ENCODE results near the gene OR51I2. TPM values are rescaled to one million over a fixed set of nuclear protein-coding genes. Genes with fewer than 3 reads are reported as not detected.

OR51I2 gene
- total and polyA plus RNA-seq, 9 of the 15 experiments (the other 6 are each of a cell fraction or from before 2014, with no cell fraction given) = 0.06 to 0.61 (median 0.07) TPM; not detected in 6

DNA sequence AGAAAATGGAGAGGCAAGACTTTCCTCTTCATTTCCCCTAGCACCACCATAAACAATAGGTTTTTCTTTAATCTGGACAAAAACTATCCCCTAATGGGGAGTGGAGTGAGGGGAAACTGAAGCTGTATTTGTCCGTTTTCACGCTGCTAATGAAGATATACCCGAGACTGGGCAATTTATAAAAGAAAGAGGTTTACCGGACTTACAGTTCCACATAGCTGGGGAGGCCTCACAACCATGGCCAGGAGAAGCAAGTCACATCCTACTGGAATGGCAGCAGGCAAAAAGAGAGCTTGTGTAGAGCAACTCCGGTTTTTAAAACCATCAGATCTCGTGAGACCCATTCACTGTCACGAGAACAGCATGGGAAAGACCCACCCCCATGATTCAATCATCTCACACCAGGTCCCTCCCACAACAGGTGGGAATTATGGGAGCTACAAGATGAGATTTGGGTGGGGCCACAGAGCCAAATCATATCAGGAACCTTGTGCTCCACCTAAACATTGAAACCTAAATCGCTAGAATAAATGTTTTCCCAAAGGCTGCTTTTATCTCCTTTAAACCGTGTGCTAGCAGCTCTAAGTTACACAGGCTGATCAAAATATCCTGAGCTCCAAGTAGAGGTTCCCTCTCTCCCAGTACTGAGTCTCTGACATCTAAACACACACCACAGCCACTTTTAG is 56.4 kb downstream of the OR51I2 start (continued):
- no peak for TF ChIP-seq EP300 (IDR thresholded peaks at IDR 0.05; ENCODE audit: low read length)
- no peak for TF ChIP-seq KLF10 (CRISPR knock-in tag; IDR thresholded peaks at IDR 0.05)
- no peak for TF ChIP-seq HOXB6 (CRISPR knock-in tag; IDR thresholded peaks at IDR 0.05; ENCODE audit: borderline replicate concordance)
- TF ChIP-seq, protein P1, sequence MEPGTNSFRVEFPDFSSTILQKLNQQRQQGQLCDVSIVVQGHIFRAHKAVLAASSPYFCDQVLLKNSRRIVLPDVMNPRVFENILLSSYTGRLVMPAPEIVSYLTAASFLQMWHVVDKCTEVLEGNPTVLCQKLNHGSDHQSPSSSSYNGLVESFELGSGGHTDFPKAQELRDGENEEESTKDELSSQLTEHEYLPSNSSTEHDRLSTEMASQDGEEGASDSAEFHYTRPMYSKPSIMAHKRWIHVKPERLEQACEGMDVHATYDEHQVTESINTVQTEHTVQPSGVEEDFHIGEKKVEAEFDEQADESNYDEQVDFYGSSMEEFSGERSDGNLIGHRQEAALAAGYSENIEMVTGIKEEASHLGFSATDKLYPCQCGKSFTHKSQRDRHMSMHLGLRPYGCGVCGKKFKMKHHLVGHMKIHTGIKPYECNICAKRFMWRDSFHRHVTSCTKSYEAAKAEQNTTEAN (CRISPR knock-in tag; IDR thresholded peaks at IDR 0.05) = no peak
- no peak for TF ChIP-seq ZNF121 (CRISPR knock-in tag; conservative IDR thresholded peaks at IDR 0.05)
- TF ChIP-seq ESRRA (IDR thresholded peaks at IDR 0.05; ENCODE audit: borderline replicate concordance, low read depth) = no peak
- no peak for TF ChIP-seq SETDB1 (IDR thresholded peaks at IDR 0.05; ENCODE audit: low read length)
- TF ChIP-seq DDX20 (tag; IDR thresholded peaks at IDR 0.05; ENCODE audit: low read depth) = no peak
- TF ChIP-seq SIN3B (IDR thresholded peaks at IDR 0.05; ENCODE audit: low read depth) = peak; percentile 28; the same call in 1 of the 2 replicates
- TF ChIP-seq ZNF23 (CRISPR knock-in tag; IDR thresholded peaks at IDR 0.05) = no peak
- TF ChIP-seq, protein P2, sequence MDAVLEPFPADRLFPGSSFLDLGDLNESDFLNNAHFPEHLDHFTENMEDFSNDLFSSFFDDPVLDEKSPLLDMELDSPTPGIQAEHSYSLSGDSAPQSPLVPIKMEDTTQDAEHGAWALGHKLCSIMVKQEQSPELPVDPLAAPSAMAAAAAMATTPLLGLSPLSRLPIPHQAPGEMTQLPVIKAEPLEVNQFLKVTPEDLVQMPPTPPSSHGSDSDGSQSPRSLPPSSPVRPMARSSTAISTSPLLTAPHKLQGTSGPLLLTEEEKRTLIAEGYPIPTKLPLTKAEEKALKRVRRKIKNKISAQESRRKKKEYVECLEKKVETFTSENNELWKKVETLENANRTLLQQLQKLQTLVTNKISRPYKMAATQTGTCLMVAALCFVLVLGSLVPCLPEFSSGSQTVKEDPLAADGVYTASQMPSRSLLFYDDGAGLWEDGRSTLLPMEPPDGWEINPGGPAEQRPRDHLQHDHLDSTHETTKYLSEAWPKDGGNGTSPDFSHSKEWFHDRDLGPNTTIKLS (IDR thresholded peaks at IDR 0.05; ENCODE audit: borderline replicate concordance, low read depth) = peak; percentile 96
- TF ChIP-seq ZBED1 (IDR thresholded peaks at IDR 0.05) = 0 out of 2 replicates have a peak, but pooled peaks have one; percentile 44
- TF ChIP-seq, protein P3, sequence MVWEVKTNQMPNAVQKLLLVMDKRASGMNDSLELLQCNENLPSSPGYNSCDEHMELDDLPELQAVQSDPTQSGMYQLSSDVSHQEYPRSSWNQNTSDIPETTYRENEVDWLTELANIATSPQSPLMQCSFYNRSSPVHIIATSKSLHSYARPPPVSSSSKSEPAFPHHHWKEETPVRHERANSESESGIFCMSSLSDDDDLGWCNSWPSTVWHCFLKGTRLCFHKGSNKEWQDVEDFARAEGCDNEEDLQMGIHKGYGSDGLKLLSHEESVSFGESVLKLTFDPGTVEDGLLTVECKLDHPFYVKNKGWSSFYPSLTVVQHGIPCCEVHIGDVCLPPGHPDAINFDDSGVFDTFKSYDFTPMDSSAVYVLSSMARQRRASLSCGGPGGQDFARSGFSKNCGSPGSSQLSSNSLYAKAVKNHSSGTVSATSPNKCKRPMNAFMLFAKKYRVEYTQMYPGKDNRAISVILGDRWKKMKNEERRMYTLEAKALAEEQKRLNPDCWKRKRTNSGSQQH (CRISPR knock-in tag; IDR thresholded peaks at IDR 0.05) = no peak
- 0 out of 2 replicates have a peak, but pooled peaks have one; percentile 29 for TF ChIP-seq FOXJ2 (tag; IDR thresholded peaks at IDR 0.05)
- no peak for TF ChIP-seq ILK (tag; IDR thresholded peaks at IDR 0.05; ENCODE audit: borderline replicate concordance, low read depth)
- TF ChIP-seq TOE1 (IDR thresholded peaks at IDR 0.05; ENCODE audit: borderline replicate concordance) = peak; percentile 13; the same call in 1 of the 2 replicates
- TF ChIP-seq TOE1 (CRISPR knock-in tag; IDR thresholded peaks at IDR 0.05; ENCODE audit: borderline replicate concordance, low read depth) = no peak
